Peyer's patch (tissue), 4 donors: ENCODE data around the gene OSBPL6.

Experiments used
- POLR2A ChIP-seq, 2 donors: fragments of 450-650 bp; IDR thresholded peaks; one replicate each; pipeline ENCODE4 v1.5.1; 2017; ENCODE audit warnings: antibody characterized with exemption in 2 of 2, mild to moderate bottlenecking in 2 of 2, moderate library complexity in 2 of 2
- TF ChIP-seq, protein P1 (sequence below), 6 experiments: fragments of 450-650 bp in 4 of 6; fragments of 200-600 bp in 2 of 6; sonication (generic) in 1 of 6; IDR thresholded peaks; one replicate each; pipeline ENCODE4 v1.5.1; 2017 to 2019; ENCODE audit warnings: antibody characterized with exemption in 6 of 6, mild to moderate bottlenecking in 3 of 6, moderate library complexity in 1 of 6

DNA sequence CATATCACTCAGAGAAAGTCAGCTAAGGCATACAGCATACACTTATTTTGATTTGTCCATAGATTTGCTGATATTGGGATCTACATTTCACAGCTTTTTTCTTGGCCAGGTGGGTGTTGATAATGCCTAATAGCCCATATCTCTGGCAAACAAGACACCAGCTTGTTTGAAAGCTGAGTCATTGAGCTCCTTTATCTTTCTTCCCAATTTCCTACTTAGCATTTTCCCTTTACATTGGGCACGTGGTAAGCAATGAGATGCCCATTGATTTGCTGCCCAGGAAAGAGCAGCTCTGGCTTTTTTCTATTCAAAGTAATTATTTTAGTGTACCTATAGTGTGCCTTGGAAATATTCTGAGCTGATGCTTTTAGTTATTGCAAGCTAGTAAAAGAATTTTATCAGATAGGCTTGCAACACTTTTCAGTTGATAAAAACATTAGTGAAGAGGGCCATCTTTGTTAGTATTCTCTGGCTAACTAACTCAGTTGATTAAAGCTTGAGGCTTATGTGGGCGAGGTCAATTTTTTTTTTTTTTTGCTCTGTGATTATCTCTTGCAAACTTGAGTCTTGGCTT lies 79.6 kb downstream of the OSBPL6 start:
- TF ChIP-seq, protein P1, sequence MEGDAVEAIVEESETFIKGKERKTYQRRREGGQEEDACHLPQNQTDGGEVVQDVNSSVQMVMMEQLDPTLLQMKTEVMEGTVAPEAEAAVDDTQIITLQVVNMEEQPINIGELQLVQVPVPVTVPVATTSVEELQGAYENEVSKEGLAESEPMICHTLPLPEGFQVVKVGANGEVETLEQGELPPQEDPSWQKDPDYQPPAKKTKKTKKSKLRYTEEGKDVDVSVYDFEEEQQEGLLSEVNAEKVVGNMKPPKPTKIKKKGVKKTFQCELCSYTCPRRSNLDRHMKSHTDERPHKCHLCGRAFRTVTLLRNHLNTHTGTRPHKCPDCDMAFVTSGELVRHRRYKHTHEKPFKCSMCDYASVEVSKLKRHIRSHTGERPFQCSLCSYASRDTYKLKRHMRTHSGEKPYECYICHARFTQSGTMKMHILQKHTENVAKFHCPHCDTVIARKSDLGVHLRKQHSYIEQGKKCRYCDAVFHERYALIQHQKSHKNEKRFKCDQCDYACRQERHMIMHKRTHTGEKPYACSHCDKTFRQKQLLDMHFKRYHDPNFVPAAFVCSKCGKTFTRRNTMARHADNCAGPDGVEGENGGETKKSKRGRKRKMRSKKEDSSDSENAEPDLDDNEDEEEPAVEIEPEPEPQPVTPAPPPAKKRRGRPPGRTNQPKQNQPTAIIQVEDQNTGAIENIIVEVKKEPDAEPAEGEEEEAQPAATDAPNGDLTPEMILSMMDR (IDR thresholded peaks at IDR 0.05) = no peak
- no peak for TF ChIP-seq POLR2A (IDR thresholded peaks at IDR 0.05)
